Renal cortical epithelial cell (primary cell): ENCODE results near the gene CBLN3. TPM values are rescaled to one million over a fixed set of nuclear protein-coding genes. Genes with fewer than 3 reads are reported as not detected.

Experiments used
- DNase-seq: peaks from one replicate; pipeline ENCODE4 v3.0.0-alpha.2; 2011; ENCODE audit warnings: low read depth
- total RNA-seq: library from RNA; depleted of rRNA; stranded (reverse); fragments of >200 nt; gene quantifications from 2 replicates; pipeline ENCODE4 v1.2.3, GENCODE V29; 2014

The CBLN3 gene
- total RNA-seq, 1 donor from 2014 or later: 1.2 TPM

- no peak for DNase-seq
Measured at GRCh38 chr14:24382064-24382371, 47.5 kb downstream of the CBLN3 start.

- no peak for DNase-seq
Measured at GRCh38 chr14:24381363-24382063, 48.0 kb downstream of the CBLN3 start.

GRCh38 chr14:24379907-24380730, 49.3 kb downstream of the CBLN3 start:
- DNase-seq: no peak

- DNase-seq: no peak
Measured at GRCh38 chr14:24378981-24379906, 50.2 kb downstream of the CBLN3 start.

DNA sequence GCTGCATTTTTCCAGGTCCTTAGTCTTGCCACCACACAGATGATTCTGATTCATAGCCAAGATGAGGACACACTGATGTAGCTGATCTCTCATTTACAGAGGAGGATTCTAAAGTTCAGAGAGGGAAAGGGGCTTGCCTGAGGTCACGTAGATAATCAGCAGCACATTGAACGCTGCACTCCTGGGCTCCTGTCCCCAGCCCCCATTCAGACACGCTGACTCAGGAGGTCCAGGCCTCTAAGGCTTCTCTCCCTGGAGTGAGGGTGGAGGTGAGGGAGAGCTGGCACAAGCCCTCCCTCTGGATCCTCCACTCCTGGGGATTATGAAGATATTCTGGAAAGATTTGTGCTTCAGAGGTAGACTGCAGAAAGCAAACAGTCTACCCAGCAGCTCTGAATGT, 51.1 kb downstream of the CBLN3 start:
- DNase-seq: no peak

DNA sequence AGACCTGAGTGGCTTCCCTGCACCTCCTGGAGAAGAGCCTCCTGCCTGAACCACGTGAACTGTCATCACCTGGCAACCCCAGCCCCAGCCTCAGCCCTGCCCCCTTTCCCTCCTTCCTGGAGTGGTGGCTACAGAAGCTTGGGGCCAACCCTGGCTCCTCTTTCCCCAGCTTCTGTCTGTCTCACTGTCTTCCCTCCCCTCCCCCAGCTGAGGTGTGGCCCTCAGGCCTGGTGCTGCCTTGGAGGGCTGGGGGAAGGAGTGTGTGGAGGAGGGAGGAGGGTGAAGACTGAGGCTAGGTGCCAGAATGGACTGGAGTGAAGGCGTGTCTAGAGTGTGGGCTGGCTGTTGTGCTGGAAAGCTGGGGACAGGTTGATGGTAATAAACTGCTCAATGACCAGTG, 51.8 kb downstream of the CBLN3 start:
- DNase-seq: no peak

DNA sequence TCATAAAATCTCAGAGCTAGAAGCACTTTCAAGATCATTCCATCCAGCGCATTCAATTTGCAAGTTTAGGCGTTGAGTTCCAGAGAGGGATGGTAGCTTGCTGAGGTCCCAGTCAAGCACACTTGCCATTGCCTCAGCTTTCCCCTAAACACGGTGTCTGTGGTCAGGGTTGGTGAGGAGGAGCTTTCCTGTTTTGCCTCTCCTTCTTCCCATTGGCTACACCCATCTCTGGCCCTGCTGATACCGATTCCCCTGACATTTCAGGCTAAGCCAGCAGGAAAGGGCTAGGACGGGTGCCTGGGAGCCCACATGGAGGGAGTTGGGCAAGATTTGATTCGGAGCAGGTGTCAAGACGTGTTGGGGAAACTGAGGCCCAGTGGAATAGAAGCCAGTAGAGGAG, 52.3 kb downstream of the CBLN3 start:
- DNase-seq: no peak

Other genes with a start within 250 kb of the CBLN3 start
- 47.4 and 76.0 TPM in 2 replicates for gene IPO4, start 240.9 kb downstream of the CBLN3 start, total RNA-seq
- 75.4 and 153 TPM in 2 replicates for gene TM9SF1, start 234.2 kb downstream of the CBLN3 start, total RNA-seq
- gene TSSK4, start 224.0 kb downstream of the CBLN3 start, total RNA-seq: 0.05 TPM in 1 of 2 replicates, not detected in the other
- 38.4 and 65.1 TPM in 2 replicates for gene CHMP4A, start 216.2 kb downstream of the CBLN3 start, total RNA-seq
- gene MDP1, start 213.6 kb downstream of the CBLN3 start, total RNA-seq: 10.0 and 10.2 TPM in 2 replicates
- gene NEDD8, start 197.3 kb downstream of the CBLN3 start, total RNA-seq: 146 and 185 TPM in 2 replicates
- gene GMPR2, start 196.7 kb downstream of the CBLN3 start, total RNA-seq: 96.7 and 106 TPM in 2 replicates
- gene TINF2, start 187.0 kb downstream of the CBLN3 start, total RNA-seq: 46.8 and 75.5 TPM in 2 replicates
- gene TGM1, start 166.5 kb downstream of the CBLN3 start, total RNA-seq: 0.45 and 1.6 TPM in 2 replicates
- 25.2 and 29.7 TPM in 2 replicates for gene RABGGTA, start 158.1 kb downstream of the CBLN3 start, total RNA-seq
- 18.3 and 29.9 TPM in 2 replicates for gene DHRS1, start 129.9 kb downstream of the CBLN3 start, total RNA-seq
- 23.2 and 32.3 TPM in 2 replicates for gene NOP9, start 129.8 kb downstream of the CBLN3 start, total RNA-seq
- gene CIDEB, start 121.7 kb downstream of the CBLN3 start, total RNA-seq: 0.87 and 2.8 TPM in 2 replicates
- gene LTB4R2, start 119.5 kb downstream of the CBLN3 start, total RNA-seq: 1.9 and 3.6 TPM in 2 replicates
- gene LTB4R, start 118.2 kb downstream of the CBLN3 start, total RNA-seq: 0.17 and 1.3 TPM in 2 replicates
- gene ADCY4, start 94.6 kb downstream of the CBLN3 start, total RNA-seq: 0.40 and 2.6 TPM in 2 replicates
- 1.8 and 9.7 TPM in 2 replicates for gene RIPK3, start 89.7 kb downstream of the CBLN3 start, total RNA-seq
- gene NFATC4, start 61.5 kb downstream of the CBLN3 start, total RNA-seq: 5.6 and 6.7 TPM in 2 replicates
- 2.4 and 4.3 TPM in 2 replicates for gene NYNRIN, start 30.7 kb downstream of the CBLN3 start, total RNA-seq
- gene KHNYN, start 286 bp upstream of the CBLN3 start, total RNA-seq: 48.5 and 59.9 TPM in 2 replicates
- 6.4 and 10.4 TPM in 2 replicates for gene SDR39U1, start 13.1 kb upstream of the CBLN3 start, total RNA-seq
- not detected in 2 replicates for gene CMA1, start 78.6 kb upstream of the CBLN3 start, total RNA-seq
- not detected in 2 replicates for gene CTSG, start 146.6 kb upstream of the CBLN3 start, total RNA-seq
- not detected in 2 replicates for gene GZMH, start 180.0 kb upstream of the CBLN3 start, total RNA-seq
- not detected in 2 replicates for gene GZMB, start 204.5 kb upstream of the CBLN3 start, total RNA-seq